HG03097 (cell line): ENCODE results near the gene DIO3.
"Not testable (repeated sequence)": the region's sequence is repeated elsewhere in the genome, so short reads cannot be mapped to it uniquely, and the experiment has no call there.

Source experiments
- ATAC-seq: cut with Tn5 transposase; IDR thresholded peaks from one replicate; pipeline ENCODE4 v1.9.1; 2021; ENCODE audit not compliant: unreplicated experiment, low FRiP score

DIO3 gene

DNA sequence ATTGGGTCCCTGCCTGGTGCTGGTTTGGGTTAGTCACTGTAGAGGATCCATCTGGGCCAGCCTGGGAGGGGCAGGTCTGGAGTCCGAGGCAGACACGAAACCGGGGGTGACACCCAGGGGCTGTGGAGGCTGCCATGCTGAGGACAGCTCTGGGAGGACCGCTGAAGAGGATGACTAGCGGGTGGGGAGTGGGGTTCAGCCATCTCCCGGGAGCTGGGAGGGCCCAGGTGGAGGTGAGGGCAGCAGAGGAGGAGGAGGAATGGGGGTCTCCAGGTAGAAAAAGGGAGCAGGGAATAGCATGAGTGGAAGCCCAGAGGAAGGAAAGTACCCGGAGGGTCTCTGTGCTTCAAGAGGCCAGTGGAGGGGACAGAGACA is 4.0 kb upstream of the DIO3 start:
- no peak for ATAC-seq

DNA sequence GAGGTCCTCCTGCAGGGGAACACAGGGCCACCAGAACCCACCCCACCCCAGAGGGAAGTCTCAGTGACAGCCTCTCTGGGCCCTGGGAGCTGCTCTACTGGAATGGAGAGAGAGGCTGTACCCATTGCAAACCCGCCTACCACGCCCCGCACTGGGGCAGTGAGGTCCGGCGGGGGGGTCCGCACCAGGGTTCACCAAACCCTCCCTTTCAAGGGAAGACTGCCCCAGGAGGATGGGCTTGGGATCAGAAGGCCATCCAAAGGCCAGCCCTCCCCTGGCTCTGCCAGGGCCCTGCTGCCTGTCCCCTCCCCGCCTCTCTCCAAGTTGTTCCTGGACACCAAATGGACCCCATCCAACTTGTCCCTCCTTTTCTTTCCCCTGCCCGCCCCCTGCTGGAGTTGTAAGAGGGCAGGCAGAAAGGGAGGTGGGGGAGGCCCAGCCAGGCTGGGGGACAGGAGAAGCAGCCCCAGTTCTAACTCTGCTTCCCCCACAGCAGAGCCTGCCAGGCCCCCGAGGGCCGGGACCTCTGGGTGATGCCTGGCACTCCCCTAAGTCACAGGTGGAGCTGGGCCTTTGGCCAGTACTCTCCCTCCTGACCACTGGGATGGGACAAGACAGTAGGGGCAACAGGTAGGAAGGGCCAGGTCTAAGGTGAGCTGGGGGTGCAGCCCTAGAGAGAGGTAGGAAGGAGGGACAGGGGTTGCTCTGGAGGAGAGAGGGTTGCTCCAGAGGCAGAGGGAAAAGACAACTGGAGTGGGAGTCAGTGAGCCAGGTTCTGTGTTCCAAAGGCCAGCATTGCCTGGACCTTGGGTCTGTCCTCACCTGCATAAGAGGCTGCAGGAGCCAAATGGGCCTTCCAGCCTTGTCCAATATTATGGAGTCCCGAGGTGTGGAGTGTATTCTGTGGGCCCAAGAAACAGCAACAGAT is 3.2 kb upstream of the DIO3 start:
- no peak for ATAC-seq

DNA sequence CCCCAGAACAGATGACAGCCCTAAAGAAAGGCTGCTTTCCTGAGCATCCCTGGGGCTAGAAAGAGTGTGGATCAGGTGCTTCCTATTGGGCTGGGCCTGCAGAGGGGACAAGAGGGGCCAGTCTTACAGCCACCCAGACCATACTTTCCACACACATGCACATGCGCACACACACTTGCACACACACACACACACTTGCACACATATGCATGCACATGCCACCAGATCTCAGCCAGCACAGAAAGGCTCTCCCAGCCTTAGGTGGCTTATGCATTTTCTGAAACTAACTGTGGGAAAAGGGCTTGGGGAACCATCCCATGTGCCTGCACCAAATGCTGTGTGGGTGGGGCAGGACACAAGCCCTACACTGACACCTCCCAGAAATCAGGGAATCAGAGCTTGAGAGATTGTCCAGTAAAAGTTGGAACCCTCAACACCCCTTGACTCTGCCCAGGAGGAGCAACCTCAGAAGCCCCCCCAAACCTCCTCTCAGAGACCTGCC is 2.5 kb upstream of the DIO3 start:
- no peak for ATAC-seq

DNA sequence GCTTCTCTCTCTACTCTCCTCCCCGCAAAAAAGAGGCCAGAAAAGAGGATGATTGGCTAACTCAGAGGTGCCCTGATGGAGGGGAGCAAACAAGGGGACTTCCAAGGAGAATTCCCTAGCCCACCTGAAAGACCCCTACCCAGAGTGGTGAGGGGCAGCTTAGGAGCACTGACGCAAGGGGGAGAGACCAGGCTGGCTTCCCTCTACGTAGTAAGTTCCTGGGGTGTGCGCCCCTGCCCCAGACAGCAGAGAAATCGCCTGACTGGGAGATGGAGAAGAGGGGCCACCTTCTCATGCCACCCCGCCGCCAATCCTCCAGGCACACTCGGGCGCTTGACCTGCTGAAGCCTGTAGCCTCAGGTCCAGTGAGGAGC is 2.1 kb upstream of the DIO3 start:
- no peak for ATAC-seq

DNA sequence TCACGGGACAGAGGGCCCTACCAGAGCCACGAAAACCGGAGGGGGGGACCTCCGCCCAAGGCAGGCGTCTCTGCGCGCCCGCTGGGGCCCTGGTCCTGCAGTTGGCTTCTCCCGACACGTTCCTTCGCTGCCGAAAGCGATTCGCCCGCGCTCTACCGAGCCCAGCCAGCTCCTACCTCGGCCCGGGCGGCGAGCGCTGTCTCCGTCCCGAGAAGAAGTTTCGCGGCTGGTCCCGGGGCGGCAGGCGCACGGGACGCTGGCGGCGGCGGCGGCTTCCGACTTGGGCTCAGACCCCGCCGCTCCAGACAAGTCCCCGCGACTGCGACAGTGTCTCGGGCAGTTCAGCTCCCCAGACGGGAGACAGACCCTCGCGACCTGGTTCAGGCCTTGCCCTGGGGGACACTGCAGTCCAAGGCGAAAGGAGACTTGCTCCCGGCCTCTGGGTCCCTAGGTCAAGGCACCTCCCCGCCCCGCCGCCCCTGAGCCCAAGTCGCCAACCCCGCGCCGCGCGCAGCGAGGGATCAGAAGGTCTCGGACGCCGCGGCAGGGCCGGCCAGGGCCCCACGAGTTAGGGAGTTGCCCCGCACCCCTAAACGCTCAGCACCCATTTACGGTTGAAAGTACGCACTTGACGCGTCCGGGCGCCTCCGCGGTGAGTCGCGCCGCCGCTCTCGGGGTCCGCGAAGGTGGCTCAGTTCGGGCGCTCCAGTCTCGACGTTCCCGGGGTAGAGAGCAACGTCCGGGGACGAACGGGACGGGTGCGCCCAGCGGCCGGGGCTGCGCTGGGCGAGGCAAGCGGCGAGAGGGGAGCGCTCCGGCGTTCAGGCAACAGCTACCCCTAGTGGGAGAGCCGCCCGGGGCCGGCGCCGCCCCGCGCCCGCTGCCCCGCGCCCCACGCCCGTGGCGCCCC is 1.4 kb upstream of the DIO3 start:
- no peak for ATAC-seq

DNA sequence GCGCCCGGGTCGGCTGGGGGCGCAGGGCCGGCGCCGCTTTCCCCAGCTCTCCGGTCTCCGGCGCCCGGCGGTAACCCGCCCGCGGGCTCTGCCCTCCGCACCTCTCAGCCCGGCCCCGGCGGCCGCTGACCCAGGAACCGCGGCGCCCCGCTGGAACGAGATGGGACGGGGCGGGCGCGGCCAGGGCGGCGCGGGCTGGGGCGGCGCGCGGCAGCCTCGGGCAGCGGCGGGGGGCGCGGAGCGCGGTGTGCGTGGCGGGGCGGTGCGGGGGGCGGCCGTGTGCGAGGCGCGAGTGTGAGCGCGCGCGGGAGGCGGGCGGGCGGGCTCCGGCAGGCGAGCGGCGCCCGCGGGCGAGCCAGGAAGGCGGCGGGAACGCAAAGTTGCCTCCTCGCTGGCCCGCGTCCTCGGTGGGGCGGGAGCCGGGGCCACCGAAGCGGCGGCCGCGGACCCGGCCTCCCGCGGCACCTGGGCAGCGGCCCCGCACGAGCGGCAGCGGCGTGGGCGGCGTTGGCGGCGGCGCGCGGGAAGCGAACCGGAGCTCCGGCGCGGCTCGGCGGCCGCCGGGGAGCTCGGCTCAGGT is 671 bp upstream of the DIO3 start:
- ATAC-seq = no peak

DNA sequence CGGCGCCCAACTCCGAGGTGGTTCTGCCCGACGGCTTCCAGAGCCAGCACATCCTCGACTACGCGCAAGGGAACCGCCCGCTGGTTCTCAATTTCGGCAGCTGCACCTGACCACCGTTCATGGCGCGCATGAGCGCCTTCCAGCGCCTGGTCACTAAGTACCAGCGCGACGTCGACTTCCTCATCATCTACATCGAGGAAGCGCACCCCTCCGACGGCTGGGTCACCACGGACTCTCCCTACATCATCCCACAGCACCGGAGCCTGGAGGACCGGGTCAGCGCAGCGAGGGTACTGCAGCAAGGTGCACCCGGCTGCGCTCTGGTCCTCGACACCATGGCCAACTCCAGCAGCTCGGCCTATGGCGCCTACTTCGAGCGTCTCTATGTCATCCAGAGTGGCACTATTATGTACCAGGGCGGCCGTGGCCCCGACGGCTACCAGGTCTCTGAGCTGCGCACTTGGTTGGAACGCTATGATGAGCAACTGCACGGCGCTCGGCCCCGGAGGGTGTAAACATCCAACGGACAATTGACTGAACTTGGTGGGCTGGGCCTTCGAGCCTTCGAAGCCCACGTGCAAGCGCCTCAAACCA is 699 bp downstream of the DIO3 start:
- ATAC-seq = no peak

DNA sequence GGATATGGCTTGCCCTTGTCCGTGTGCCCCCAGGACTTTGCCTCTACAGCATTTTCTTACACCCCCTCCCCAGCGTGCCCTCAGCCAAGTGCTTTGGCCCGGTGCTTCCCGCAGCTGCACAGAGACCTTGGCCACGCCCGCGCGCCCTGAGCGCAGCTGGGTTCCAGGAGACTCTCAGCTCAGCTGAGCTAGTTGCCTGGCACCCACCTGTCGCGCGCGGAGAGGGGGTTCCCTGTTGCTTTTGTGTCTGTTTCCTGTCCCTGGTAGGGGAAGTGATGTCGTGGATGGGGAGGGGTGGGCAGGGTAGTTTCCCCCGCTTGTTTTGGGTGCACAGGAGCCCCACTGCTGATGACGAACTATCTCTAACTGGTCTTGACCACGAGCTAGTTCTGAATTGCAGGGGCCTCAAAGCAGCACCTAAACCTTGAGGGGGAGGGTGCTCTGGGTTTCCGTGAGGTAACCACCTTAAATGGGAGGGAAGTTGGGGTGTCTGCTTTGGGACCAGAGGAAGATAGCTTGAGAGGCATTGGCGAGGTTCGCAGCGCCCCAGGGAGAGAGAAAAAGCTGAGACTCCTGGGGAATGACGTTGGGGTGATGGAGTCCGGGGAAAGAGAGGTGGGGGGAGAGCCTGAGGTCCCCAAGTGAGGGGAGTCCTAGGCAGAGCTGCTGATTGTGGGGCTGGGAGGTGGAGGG is 1.5 kb downstream of the DIO3 start:
- ATAC-seq = no peak

DNA sequence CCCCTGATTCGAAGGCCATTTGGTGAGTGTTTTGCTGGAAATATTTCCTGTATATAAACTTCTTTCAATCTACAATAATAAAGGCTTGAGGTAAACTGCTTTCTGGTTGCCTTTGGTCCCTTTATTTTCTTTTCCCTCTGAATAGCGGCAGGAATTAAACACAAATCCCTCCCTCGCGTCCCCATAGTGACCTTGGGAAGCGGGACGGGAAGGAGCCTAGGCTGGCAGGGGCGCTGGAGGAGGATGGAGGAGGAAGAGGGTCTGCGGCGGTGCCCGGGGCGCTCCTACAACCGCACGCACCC is 2.0 kb downstream of the DIO3 start:
- ATAC-seq = no peak

DNA sequence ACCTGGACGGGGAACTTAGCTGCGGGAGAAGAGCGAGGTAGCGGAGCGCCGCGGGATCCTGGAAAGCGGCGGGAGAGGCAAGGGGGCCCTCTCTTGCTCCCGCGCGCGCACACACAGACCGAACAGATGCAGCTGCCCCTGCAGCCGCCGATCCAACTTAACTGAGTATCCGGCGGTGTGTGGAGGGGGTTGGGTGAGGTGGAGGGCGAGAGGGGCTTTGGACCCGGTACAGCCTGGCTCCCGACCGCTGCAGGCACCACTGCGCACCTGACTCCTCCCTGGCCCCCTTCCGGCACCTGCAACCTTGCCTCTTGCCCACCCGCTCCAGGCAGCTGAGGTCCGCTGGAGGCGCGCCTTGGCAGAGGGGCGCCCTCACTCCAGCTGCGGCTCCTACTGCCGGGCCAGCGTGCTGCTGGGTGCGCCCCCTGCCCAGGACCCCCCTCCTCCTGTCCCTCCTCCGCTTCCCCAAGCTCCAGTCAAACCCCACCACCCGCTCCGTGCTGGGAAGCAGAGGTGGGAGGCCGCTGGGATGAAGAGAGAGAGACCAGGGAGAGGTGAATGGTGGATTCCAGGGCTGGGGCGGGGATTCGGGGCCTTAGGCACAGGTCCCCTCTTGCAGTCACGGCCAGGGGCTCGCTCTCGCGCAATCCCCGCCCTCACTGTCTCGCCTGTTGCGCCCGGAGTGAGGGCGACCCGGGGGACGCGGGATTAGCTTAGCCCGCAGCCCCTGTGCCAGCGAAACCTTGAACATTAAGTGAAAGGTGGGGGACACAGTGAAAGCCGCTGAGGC is 2.6 kb downstream of the DIO3 start:
- ATAC-seq = no peak

DNA sequence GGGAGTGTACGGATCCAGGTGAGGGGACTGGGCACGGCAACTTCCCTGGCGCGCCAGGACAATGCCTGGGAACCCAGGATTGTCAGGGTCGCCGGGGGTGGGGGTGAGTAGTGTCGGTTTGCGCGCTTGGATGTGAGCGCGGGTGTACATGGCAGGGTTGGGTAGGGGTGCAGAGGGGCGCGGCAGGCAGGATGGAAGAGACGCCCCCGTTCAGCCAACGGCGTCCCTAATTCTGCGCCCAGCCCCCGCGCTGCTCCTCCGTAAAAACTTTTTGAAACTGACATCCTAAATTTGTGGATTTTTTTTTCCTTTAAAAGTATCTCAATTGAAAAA is 3.1 kb downstream of the DIO3 start:
- ATAC-seq = no peak

DNA sequence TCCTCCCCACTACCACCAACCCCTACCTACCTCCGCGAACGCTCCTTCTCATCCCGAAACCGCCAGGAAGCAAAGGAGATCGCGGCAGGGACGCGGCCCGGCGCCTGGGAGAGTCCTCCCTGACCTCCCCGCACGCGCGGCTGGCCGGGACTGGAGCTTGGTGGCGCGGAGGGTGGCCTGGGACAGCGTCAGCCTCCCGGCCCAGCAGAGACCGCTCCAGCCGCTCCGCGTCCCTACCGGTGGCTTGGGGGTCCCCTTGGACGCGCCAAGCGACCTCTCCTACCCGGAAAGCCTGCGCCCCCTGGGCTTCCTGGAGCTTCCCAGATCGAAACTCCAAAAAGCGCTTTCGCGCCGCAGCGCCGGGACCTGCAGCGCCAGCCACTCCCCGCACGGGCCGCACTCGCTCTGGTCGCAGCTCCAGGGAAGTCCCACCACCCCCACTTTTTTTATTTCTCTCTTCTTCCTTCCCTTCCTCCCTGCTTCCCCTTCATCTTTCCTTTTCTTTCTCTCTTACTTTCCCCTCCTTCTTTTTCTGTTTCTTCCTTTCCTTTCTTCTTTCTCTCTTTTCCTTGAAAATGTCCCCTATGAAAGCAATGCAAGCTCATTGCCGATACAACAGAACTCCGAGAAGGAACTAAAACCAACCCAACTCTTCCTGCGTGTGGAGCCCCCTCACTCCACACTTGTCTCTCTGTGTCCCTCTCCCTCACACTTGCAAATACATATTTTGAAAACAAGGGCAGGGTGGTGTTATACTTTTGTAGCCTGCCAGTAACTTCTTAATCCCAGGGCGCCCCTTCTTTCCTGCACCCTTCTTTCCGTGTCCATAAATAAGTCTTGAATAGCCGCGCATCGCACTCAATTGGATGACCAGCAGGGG is 3.8 kb downstream of the DIO3 start:
- no peak for ATAC-seq

DNA sequence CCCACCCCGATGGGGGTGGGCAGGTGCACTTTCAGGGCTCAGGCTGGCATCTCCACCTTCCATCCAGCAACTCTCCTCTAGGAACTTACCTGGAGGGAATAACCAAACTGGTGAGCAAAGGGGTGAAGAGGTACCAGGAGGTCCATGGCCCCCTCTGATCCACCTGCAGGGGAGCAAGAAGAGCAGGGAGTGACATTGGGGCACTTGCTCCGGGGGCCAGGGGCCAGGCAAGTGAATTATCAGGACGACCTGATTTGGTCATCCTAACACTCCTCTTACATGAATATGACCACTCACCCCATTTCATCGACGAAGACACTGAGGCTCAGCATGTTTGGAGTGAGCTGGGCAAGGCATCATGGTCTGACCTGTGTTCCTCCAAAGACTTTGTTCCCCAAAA is 6.0 kb downstream of the DIO3 start:
- no peak for ATAC-seq

DNA sequence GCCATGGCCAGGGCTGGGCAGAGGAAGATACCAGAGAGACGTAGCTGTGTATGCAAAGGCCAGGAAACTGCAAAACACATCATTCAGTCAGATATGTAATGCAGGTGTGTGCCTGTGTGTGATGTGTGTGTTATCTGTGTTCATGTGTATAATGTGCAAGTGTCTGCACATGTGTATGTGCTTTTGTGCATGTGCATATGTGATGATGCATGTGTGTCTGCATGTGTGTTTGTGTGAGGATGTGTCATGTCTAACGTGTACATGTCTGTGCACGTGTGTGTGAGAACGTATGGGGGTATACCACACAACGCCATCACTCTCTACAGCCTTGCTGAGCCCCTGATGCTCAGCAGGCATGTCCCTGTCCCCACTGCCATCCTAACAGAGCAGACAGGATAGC is 9.7 kb downstream of the DIO3 start:
- no peak for ATAC-seq

DNA sequence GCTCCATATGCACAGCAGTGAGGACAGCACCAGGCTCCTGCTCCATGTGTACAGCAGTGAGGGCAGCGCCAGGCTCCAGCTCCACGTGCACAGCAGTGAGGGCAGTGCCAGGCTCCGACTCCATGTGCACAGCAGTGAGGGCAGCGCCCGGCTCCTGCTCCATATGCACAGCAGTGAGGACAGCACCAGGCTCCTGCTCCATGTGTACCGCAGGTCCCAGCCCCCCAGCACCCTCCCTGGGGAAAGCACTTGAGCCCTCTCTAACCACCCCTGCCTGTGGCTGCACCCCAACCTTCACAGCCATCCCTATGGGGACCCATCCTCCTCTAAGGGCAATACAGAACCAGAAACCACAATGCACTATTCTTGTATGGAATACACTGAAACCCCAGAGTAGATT is 11.2 kb downstream of the DIO3 start:
- not testable (repeated sequence) for ATAC-seq

DNA sequence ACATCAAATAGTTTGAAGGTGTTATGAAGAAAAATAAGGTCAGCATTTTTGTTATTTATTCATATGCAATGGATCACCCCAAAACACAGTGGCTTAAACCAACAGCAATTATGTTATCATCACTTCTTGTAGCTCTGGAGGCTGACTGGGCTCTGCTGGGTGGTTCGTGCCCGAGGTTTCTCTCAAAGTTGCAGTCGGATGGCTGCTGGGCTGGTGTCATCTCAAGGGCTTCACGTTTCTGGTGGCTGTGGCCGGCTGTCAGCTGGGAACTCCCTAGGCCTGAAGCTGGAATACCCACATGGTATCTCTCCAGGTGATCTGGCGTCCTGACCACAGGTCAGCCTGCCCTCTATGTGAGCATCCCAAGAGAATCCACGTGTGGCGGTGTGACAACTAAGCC is 12.0 kb downstream of the DIO3 start:
- ATAC-seq = no peak

DNA sequence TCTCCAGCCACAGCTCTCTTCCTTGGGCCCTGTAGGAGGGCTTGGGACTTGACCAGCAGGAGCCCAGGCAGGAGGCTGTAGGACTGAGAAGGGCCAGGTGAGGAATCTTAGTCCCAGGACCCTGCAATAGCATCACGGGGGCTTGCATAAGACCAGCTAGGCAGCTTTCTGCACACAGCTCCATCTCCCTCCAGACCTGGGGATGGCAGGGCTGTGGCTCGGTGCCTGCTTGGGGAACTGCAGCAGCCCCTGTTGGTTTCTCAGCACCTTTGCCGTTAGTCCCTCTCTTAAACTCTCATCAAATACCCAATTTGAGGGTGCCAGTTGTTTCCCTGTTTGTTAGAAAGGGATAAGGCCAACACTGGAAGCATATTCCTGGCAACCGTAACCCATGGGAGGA is 14.3 kb downstream of the DIO3 start:
- ATAC-seq = no peak

DNA sequence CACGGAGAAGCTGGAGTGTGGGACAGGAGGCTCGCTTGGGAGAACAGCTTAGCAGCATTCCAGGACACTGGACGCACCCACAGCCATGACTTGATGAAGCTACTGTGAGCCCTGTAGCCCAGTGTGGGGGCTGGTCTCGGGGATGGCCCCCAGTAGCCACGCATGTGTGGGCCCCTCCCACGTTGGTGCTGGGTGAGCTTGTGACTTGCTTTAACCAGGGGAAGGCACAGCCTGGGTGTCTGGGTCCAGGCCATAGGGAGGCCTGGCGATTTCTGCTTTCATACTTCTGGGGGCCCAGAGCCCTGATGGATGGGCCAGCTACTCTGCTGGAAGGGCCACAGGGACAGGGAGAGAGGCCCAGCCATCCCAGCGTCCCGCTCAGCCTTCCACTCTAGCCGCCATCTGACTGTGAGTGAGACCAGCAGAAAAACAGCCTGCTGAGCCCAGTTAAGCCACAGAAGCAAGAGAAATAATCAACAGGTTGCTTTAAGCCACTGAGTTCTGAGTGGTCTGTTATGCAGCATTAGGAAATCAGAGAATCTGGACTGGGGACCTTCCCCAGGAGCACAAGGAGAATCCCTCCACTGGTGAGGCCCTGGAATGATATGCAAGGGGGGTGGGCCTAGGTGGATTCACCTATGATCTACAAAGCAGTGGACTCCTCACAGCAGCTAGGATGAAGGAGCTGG is 16.1 kb downstream of the DIO3 start:
- no peak for ATAC-seq
